SKM-1 (cell line): ENCODE data around the gene SERINC5.

ENCODE experiments used
- DNase-seq: peaks from one replicate; lab custom pipeline; 2025; ENCODE audit not compliant: unreplicated experiment; lab: John Stamatoyannopoulos, UW

SERINC5 gene

DNA sequence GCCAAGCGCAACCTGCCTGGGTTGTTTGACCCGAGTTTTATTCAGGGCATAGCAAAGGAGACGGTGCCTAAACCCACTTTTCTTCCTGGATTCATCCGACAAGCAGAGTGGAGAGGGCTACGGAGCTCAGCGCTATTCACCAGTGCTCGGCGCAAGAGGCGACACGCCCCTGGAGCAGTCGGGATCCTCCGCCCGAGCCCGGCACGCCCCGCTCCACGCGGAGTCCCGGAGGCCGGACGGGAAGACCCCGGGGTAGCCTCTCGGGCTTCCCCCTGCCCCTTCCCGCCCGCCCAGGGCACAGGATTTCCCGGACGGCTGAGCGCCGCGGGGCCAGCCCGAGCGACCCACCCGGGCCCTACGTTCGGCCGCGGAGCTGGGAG lies 427 bp downstream of the SERINC5 start:
- no peak for DNase-seq

DNA sequence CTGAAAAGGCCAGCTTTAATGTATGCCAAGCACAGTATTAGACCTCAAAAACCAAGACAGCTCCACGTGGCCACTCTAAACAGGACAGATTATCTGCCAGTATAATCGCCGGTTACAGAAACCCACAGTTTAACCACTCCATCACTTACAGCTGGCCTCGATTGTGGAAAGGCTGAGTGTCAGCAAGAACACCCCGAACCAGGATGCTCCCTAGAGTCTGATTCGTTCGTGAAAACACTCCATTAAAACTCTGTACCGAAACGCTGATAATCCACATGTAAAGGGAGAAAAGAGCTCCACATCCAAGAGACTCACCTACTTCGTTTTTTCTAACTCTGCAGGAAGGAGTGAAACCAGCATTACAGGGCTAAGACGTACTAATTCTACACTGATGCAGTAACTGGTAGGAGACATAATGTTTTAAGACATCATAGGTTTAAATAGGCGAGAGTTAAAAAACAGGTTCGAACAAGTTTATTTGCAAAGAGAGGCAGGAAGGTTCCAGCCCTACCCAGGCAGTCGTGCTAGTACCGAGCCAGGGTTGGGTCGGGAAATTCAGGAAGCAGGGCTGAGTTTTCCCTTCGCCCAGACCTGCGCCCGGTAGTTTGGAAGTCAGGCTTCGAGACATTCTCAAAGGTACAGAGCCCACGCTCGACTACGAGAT lies 949 bp downstream of the SERINC5 start:
- no peak for DNase-seq

DNA sequence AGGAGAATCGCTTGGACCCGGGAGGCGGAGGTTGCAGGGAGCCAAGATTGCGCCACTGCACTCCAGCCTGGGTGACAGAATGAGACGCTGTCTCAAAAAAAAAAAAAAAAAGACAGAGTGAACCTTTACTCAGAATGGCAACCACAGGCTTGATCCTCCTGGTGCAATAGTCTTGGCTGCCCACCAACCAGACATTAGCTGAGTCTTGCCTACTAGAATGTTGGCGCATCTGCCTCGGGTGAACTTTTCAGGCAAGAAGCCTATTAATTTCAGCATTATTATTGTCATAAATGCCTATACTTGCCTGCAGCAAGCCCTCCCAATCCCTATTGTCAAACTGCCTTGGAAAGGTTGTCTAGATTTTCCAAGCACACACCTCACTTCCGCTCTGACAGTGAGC lies 4.2 kb downstream of the SERINC5 start:
- no peak for DNase-seq

DNA sequence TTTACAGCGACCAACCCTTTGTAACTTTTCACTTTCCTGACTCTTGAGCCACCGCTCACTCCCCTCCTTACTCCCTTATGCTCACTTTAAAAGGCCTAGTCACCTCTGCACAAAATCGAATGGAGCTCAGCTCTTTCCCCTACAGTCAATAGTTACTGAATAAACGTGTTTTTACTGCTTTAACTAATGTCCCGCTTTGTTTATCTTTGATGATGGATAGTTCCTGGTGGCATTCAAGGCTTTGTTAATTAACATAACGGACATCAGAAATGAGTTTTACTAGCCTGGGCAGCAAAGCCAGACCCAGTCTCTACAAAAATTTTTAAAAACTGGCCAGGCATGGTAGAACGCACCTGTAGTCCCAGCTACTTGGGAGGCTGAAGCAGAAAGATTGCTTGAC lies 5.0 kb downstream of the SERINC5 start:
- DNase-seq: no peak

DNA sequence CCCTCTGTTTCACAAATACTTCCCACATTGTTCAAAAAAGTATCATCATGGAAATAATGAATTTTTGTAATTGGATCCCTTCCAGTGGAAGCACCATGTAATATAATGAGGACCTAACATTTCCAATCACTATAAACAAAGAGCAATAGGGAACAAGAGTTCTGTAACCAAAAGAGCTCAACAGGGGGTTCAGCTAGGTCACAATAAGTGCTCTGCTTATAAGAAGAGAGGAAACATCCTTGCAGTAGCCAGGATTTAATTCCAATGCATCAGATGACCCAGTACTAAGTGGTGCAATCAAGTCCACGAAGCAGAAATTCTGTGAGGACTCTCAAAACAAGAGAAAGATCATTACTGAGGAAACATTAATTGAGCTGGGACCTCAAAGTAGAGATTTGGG lies 5.9 kb downstream of the SERINC5 start:
- no peak for DNase-seq

DNA sequence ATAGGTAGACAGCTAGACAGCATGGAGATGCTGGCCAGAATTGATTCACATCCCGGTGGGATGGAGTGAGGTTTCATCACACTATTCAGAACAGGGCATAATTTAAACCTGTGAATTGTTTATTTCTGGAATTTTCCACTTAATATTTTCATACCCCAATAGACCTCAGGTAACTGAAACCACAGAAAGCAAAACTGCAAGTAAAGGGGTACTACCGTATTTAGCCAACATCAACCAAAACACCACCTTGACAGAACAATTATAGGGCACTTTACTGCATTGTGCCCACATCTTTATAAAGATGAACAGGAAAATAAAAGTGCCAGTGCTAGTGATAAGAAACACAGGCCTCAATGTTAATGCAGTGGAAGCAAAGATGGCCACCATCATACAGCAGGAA lies 7.5 kb downstream of the SERINC5 start:
- DNase-seq: no peak

DNA sequence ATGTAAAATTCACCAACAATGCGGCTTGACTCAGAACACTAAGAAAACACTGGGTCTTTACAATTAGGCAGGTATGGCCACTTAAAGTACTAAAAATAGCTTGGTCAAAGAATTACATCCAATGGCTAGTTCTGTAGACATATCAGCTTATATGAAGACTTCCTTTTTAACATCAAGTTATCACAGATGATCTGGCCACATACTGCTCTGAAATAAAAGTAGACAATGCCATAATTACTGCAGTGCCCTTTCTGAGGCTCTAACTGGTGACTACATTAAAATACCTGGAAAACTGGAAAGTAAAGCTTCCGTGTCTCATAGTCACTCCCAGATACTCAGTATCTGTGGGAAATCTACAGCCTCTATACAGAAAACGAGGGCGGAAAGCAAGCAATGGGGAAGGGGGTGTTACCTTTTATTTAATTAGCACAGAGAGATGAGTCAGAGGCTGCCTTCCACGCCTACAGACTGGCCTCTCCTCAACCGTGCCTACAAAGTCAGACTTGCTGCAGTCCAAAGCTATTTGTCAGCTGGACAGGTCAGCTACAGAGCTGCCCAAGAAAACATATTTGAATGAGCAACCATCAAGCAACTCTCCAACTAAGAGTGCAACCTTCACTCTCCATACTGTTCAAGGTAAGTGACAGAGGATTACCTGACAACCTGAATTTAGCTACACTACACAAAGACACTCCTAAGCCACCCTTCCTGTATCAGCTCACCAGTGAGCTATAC lies 8.7 kb downstream of the SERINC5 start:
- DNase-seq: no peak

DNA sequence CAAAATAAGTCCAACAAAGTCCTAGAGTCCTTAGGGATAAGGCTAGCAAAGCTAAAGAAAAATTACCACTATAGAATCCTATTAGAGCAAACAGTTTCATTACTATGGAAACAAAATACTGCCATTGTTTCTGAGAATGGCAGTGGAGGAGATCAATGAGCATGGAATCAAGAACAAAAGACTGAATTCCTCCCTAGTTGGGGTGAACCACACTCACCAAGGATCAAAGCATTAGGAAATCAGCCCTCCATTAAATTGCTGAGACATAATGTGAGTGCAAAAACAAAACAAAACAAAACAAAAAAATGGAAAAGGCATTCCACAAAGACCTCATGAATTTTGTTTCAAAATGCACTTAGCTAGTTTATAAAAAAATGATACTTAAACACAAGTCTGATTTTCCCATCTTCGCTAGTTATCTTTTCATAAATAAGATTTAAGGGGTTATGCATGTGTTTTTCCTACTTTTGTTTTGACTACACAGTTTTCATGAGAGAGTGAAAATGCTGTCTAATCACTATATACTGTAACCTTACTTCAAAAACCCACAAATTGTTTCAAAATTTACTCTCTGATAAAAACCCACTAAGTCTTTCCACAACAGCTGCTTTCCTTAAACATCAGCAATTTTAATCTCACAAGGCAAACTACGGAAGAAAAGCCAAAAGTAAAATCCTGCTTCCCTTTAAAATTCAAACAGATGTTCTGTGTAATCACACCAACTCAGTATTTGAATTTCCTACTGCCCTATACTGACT lies 9.7 kb downstream of the SERINC5 start:
- no peak for DNase-seq

DNA sequence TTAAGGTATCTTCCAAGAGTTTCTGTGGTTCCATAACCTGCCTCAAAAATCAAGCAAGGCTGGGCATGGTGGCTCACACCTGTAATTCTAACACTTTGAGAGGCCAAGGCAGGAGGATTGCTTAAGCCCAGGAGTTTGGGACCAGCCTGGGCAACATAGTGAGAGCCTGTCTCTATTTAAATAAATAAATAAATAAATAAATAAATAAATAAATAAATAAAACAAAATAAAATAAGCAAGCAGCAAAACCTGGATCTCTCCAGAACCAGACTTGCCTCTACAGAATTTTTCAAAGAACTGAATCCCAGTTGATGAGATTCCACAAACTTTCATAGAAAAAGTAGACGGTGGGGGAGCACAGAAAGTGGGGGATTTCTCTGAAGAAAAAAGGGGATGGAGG lies 12.3 kb downstream of the SERINC5 start:
- no peak for DNase-seq

DNA sequence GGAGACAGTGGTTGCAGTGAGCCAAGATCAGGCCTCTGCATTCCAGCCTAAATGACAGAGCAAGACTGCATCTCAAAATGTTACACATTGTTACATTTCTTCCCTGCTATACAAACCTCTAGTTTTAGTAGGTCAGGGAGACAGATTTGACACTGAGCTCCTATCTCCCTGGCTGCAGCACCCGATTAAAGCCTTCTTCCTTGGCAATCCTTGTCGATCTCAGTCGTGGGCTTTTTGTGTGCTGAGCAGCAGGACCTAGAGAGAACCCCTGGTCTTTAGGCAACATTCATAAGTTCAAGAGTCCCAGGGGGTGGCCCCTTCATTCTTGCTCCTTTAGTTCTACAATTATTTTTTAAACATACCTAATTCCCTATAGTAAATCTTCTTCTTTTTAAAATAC lies 13.0 kb downstream of the SERINC5 start:
- DNase-seq: no peak

DNA sequence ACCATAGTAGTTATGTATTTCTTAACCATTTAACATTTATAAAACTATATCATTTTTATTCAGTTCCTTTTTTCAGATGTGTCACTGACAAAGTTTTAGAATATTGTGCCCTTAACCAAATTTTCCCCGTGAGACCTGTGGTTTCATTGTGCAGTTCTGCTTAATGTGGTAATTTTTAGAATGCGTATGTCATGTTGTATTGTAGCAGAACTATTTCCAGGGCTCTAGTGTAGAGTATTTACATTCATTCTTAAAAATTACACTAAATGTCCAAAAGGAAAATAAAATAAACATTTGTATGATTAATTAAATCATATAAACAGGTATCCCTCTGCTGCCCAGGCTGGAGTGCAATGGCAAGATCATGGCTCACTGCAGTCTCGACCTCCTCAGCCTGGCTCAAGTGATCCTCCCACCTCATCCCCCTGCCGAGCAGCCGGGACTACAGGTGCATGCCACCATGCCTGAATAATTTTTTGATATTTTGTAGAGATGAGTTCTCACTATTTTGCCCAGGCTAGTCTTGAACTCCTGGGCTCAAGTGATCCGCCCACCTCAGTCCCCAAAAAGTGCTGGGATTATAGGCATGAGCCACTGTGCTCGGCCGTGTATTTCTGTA lies 15.4 kb downstream of the SERINC5 start:
- DNase-seq: no peak

DNA sequence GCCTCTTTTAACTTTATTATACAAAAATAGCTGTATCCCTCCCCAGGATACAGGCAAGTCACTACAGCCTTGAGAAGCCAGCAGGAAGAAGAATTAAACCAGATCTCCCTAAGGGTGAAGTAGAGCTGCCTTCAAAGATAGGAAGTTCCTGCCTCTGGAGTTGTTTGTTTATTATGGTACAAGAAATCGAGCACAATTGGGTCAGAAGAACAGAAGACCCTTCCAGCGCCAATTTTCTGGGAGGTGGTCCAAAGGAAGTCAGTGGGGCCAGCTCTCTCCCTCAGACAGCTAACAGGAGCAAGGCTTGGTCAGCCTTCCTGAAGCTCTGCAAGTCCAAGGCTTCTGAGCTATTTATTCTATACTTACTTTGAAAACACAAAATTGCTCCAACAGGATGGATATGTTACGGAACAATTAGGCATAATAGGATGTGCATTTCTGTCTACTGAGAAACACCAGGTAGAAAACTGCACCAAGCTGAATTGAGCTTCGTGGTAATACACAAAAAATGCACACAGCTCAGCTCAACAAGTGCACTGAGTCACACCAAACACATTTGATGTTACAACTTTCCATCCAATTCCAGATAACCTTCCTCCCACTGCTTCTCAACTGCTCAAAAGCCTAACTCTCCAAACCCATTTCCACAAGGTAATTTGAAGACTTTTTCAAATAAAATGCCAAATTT lies 16.0 kb downstream of the SERINC5 start:
- no peak for DNase-seq

DNA sequence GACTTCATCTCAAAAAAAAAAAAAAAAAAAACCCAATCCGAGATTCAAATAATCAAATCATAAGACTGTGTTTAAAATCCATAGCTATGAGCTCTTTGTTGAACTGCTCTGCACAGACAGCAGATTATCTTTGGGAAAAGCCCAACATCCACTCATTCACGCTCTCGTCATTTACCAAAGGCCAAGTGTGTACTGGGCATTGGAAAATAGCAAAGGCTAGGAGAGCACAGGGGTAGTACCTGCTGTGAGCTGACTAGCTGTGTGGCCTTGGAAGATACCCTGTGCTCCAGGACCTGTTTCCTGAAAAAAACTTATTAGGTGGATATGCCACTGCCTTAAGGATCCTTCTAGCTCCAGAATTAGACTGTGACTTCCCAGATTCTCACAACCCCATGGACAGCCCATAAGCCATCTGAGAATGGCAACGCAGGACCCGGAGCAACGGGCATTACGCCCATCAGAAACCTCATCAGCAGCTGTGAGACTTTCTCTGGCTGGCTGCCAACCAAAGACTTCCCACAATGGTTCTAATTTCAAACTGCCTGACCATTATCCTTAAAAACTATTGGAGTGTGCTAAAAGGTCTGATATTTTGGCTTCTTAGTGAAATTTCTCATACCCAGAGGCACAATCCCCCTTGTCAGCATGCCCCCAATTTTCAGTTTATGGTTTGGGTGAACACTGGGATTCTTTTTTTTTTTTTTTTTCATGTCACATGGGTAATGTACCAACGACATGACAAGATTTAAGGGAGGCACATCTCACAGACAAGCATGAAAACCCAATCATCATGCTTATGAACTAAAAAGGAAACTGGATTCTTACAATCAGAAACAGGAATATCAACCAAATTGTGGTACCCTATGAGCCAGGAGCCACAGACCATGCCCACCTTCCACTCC lies 16.8 kb downstream of the SERINC5 start:
- no peak for DNase-seq

DNA sequence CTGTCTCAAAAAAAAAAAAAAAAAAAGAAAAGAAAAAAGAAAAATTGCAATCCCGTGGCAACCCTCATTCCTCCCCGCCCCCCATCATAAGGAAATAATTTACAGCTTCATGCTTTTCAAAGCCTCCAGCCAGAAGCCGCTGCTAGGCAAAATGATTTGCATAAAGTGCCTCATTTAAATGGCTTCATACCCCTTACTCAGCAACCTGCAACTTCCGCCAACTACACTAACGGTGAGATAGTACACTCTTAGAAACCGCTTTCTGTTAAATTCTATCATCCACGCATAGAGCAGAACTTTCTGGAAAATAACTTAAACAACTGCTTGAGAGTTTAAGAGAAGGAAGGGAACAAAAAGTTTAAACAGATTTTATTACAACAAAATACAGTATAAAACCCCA lies 17.8 kb downstream of the SERINC5 start:
- no peak for DNase-seq

DNA sequence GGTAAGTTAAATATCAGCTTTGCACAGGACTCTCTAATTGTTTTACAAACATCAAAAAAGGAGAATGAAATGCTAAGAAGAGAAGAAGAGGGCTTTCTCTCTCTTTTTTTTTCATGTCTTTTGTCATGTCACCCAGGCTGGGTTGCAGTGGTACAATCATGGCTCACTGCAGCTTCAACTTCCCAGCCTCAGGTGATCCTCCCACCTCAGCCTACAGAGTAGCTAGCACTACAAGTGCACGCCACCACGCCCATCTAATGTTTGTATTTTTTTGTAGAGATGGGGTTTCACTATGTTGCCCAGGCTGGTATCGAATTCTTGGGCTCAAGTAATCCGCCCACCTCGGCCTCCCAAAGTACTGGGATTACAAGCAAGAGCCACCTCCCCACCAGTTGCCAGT lies 18.6 kb downstream of the SERINC5 start:
- DNase-seq: no peak

DNA sequence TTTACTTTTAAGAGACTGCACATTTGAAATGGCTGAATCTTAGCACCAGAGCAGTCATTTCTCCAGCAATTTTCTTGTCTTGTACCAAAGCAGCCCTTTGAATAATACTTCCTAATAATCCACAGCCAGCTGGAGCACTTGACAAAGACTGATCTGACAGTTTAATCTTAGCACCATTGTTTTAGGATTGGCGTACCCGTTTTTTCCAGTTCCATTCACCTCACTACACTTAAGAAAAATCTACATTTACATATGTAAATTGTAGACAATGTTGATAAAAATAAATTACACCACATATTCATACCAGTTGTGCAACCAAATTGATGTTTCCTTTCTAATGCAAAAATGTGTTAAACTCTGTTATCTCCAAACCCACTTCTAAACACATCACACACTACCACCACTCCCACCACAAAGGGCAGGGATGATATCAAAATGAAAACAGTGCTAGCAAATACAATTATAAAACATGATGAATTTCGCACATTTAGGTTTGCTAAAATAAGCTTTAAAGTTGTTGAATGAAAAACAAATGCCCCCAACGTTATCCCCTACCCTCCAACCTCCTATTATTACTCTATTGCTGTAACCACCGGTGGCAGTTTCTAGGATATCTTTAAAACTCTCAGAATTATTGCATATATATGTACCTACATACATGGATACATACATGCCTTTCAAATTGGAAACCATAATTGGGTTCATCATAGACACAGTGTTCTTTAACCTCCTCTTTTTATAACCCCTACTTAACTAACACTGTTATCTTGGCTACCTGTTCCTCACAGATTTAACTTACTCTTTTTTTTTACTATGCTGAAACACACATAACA lies 21.5 kb downstream of the SERINC5 start:
- no peak for DNase-seq

DNA sequence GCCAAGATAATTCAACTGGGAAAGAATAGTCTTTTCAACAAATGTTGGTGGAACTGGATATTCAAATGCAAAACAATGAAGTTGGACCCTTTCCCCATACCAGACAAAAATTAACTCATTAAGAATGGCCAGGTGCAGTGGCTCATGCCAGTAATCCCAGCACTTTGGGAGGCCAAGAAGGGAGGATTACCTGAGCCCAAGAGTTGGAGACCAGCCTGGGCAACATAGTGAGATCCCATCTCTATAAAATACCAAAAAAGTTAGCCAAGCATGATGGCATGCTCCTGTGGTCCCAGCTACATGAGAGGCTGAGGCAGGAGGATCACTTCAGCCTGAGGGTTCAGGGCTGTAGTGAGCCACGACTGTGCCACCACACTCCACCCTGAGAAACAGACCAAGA lies 24.2 kb downstream of the SERINC5 start:
- no peak for DNase-seq

DNA sequence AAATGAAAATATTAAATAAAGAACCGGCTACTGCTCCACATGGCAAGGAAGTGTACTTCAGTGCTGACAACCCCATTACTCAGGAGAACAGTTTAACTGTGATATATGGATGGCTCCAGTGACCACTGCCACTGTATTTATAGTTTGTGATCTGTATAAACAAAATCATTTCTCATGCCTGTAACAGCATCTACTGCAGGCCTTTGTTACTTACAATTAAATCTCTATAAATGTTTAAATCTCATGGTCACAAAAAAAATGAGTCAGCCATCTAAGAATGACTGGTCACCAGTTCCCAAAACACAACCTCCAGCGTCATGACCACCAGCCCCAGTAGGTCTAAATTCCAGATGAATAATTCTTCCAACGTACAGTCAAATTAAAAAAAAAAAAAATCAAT lies 24.6 kb downstream of the SERINC5 start:
- DNase-seq: no peak

DNA sequence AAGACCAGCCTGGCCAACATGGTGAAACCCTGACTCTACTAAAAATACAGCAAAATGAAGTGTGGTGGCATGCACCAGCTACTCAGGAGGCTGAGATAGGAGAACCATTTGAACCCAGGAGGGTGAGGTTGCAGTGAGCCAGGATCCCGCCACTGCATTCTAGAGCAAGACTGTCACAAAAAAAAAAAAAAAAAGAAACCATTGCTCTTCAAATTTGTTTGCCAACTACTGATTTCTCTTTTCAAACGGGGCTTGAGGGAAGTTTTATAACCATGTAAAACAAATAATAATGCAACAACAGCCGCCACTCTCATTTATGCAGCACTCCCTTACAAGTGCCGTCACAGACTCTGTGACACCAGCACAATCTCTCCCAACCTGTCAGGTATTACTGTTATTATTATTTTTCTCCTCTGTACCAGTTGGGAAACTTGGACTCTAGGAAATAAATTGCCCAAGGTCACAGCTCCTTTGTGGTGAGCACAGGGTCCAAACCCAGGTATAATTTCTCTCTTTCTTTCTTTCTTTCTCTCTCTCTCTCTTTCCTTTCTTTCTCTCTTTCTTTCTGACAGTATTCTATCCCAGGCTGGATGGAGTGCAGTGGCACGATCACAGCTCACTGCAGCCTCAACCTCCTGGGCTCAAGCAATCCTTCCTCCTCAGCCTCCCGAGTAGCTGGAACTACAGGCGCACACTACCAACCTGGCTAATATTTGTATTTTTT lies 25.4 kb downstream of the SERINC5 start:
- no peak for DNase-seq
